ENCODE data around the gene HSD3B2. TPM values are rescaled to one million over a fixed set of nuclear protein-coding genes. Genes with fewer than 3 reads are reported as not detected.

Gene HSD3B2
- total and polyA plus RNA-seq, 2 experiments from 2014 or later: not detected

DNA sequence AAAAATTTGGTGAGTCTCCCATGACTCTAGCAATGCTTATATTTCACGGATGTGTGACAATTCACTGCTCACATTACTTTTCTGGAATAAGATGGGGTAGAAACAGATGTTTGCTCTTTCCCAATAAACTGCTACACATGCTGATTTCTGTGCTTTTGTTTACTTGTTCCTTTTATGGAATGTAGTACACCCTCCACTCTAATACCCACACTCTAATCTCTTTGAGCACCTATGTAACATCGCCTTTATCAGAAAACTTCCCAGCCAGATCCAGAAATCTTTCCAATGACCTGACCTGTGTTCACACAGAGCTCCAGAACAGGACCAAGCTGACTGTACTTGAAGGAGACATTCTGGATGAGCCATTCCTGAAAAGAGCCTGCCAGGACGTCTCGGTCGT is 4.2 kb downstream of the HSD3B2 start:
- Histone ChIP-seq H3F3A (replicated peaks; ENCODE audit: low read depth) (no peaks in the 10 kb centered on the region), H2AFZ (no peak overlapping the region), H3K4me1 (ENCODE audit: insufficient read depth) (peaks cover 10% of the 10 kb centered on the region; the same call in 1 of the 2 replicates), H3K9me2 (ENCODE audit: insufficient read depth) (no peaks in the 10 kb centered on the region; the same call in none of the 2 replicates), H3K4me3 (no peak overlapping the region), H3K27ac (ENCODE audit: low read depth) (no peak overlapping the region), H3K4me2 (no peak overlapping the region), H4K20me1 (replicated peaks; ENCODE audit: insufficient read depth) (no peaks in the 10 kb centered on the region), H3K27me3 (ENCODE audit: insufficient read depth) (no peaks in the 10 kb centered on the region), H3K36me3 (ENCODE audit: insufficient read depth) (no peaks in the 10 kb centered on the region), H3K79me2 (replicated peaks; ENCODE audit: insufficient read depth) (no peaks in the 10 kb centered on the region)
- no peak for DNase-seq (ENCODE audit: low spot score)
- no peaks in the 10 kb centered on the region for H3K36me3 Mint-ChIP-seq (ENCODE audit: low read depth)
- TF ChIP-seq, protein P1, sequence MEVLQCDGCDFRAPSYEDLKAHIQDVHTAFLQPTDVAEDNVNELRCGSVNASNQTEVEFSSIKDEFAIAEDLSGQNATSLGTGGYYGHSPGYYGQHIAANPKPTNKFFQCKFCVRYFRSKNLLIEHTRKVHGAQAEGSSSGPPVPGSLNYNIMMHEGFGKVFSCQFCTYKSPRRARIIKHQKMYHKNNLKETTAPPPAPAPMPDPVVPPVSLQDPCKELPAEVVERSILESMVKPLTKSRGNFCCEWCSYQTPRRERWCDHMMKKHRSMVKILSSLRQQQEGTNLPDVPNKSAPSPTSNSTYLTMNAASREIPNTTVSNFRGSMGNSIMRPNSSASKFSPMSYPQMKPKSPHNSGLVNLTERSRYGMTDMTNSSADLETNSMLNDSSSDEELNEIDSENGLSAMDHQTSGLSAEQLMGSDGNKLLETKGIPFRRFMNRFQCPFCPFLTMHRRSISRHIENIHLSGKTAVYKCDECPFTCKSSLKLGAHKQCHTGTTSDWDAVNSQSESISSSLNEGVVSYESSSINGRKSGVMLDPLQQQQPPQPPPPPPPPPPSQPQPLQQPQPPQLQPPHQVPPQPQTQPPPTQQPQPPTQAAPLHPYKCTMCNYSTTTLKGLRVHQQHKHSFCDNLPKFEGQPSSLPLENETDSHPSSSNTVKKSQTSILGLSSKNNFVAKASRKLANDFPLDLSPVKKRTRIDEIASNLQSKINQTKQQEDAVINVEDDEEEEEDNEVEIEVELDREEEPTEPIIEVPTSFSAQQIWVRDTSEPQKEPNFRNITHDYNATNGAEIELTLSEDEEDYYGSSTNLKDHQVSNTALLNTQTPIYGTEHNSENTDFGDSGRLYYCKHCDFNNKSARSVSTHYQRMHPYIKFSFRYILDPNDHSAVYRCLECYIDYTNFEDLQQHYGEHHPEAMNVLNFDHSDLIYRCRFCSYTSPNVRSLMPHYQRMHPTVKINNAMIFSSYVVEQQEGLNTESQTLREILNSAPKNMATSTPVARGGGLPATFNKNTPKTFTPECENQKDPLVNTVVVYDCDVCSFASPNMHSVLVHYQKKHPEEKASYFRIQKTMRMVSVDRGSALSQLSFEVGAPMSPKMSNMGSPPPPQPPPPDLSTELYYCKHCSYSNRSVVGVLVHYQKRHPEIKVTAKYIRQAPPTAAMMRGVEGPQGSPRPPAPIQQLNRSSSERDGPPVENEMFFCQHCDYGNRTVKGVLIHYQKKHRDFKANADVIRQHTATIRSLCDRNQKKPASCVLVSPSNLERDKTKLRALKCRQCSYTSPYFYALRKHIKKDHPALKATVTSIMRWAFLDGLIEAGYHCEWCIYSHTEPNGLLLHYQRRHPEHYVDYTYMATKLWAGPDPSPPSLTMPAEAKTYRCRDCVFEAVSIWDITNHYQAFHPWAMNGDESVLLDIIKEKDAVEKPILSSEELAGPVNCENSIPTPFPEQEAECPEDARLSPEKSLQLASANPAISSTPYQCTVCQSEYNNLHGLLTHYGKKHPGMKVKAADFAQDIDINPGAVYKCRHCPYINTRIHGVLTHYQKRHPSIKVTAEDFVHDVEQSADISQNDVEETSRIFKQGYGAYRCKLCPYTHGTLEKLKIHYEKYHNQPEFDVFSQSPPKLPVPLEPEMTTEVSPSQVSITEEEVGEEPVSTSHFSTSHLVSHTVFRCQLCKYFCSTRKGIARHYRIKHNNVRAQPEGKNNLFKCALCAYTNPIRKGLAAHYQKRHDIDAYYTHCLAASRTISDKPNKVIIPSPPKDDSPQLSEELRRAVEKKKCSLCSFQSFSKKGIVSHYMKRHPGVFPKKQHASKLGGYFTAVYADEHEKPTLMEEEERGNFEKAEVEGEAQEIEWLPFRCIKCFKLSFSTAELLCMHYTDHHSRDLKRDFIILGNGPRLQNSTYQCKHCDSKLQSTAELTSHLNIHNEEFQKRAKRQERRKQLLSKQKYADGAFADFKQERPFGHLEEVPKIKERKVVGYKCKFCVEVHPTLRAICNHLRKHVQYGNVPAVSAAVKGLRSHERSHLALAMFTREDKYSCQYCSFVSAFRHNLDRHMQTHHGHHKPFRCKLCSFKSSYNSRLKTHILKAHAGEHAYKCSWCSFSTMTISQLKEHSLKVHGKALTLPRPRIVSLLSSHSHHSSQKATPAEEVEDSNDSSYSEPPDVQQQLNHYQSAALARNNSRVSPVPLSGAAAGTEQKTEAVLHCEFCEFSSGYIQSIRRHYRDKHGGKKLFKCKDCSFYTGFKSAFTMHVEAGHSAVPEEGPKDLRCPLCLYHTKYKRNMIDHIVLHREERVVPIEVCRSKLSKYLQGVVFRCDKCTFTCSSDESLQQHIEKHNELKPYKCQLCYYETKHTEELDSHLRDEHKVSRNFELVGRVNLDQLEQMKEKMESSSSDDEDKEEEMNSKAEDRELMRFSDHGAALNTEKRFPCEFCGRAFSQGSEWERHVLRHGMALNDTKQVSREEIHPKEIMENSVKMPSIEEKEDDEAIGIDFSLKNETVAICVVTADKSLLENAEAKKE (CRISPR knock-in tag; IDR thresholded peaks at IDR 0.05): no peak
- TF ChIP-seq, protein P2, sequence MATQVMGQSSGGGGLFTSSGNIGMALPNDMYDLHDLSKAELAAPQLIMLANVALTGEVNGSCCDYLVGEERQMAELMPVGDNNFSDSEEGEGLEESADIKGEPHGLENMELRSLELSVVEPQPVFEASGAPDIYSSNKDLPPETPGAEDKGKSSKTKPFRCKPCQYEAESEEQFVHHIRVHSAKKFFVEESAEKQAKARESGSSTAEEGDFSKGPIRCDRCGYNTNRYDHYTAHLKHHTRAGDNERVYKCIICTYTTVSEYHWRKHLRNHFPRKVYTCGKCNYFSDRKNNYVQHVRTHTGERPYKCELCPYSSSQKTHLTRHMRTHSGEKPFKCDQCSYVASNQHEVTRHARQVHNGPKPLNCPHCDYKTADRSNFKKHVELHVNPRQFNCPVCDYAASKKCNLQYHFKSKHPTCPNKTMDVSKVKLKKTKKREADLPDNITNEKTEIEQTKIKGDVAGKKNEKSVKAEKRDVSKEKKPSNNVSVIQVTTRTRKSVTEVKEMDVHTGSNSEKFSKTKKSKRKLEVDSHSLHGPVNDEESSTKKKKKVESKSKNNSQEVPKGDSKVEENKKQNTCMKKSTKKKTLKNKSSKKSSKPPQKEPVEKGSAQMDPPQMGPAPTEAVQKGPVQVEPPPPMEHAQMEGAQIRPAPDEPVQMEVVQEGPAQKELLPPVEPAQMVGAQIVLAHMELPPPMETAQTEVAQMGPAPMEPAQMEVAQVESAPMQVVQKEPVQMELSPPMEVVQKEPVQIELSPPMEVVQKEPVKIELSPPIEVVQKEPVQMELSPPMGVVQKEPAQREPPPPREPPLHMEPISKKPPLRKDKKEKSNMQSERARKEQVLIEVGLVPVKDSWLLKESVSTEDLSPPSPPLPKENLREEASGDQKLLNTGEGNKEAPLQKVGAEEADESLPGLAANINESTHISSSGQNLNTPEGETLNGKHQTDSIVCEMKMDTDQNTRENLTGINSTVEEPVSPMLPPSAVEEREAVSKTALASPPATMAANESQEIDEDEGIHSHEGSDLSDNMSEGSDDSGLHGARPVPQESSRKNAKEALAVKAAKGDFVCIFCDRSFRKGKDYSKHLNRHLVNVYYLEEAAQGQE (IDR thresholded peaks at IDR 0.05; ENCODE audit: unreplicated experiment): no peak
- no peak for TF ChIP-seq NANOG (IDR thresholded peaks at IDR 0.05; ENCODE audit: borderline replicate concordance)
- H3K27ac Mint-ChIP-seq: no peak overlapping the region
- ATAC-seq: no peak
- no peaks in the 10 kb centered on the region for H3K9me3 Mint-ChIP-seq
- H3K4me1 Mint-ChIP-seq: peaks cover 9% of the 10 kb centered on the region
- no peak overlapping the region for H3K4me3 Mint-ChIP-seq
- peaks cover 13% of the 10 kb centered on the region for H3K27me3 Mint-ChIP-seq (ENCODE audit: insufficient read depth, low read depth, poor library complexity)
